CD8-positive, alpha-beta memory T cell (primary cell): ENCODE measurements around the gene ACP2. TPM values are rescaled to one million over a fixed set of nuclear protein-coding genes. Genes with fewer than 3 reads are reported as not detected.

ENCODE experiments used
- CTCF ChIA-PET: fragments of 350-600 bp; sonication (Branson Sonifier 250); formaldehyde crosslinking; loops from one replicate; lab custom pipeline; 2021; ENCODE audit warnings: antibody characterized with exemption; lab: Charles Lee
- POLR2A ChIA-PET: fragments of 350-600 bp; sonication (Branson Sonifier 250); formaldehyde crosslinking; loops from one replicate; lab custom pipeline; 2021; ENCODE audit warnings: antibody characterized with exemption; lab: Charles Lee
- DNase-seq, 5 donors: peaks; one replicate each; pipeline versions ENCODE4 v3.0.0 to v3.0.0-alpha.2; 2020 to 2022; ENCODE audit warnings: mixed read lengths in 1 of 5
- H3K27ac ChIP-seq: one replicate; pipeline ENCODE4 v1.7.0; 2013; ENCODE audit warnings: low read depth, mild to moderate bottlenecking, low read length, moderate library complexity
- H3K27me3 ChIP-seq: 2 replicates; pipeline ENCODE4 v1.7.0; 2013; ENCODE audit warnings: low read length, mild to moderate bottlenecking; ENCODE audit not compliant: insufficient read depth, poor library complexity, severe bottlenecking
- H3K36me3 ChIP-seq: 2 replicates; pipeline ENCODE4 v1.7.0; 2013; ENCODE audit warnings: mild to moderate bottlenecking, low read length, moderate library complexity; ENCODE audit not compliant: insufficient read depth
- H3K4me1 ChIP-seq: 2 replicates; pipeline ENCODE4 v1.7.0; 2013; ENCODE audit warnings: mild to moderate bottlenecking, low read length, moderate library complexity; ENCODE audit not compliant: insufficient read depth
- H3K4me3 ChIP-seq: 2 replicates; pipeline ENCODE4 v1.7.0; 2013; ENCODE audit warnings: mild to moderate bottlenecking, low read length
- H3K9me3 ChIP-seq: 2 replicates; pipeline ENCODE4 v1.7.0; 2013; ENCODE audit warnings: mild to moderate bottlenecking, low read length
- H3K27ac Mint-ChIP-seq, 8 donors: one replicate each; pipeline ENCODE4 v1.8.0; 2020 to 2021; ENCODE audit warnings: mixed read lengths in 8 of 8, mild to moderate bottlenecking in 6 of 8, inconsistent platforms in 3 of 8, moderate library complexity in 3 of 8
- H3K27me3 Mint-ChIP-seq, 2 donors: one replicate each; pipeline ENCODE4 v1.8.0; 2020 to 2021; ENCODE audit warnings: mixed read lengths in 2 of 2, mild to moderate bottlenecking in 1 of 2, moderate library complexity in 1 of 2
- H3K36me3 Mint-ChIP-seq, 3 donors: one replicate each; pipeline ENCODE4 v1.8.0; 2020 to 2021; ENCODE audit warnings: mixed read lengths in 3 of 3, inconsistent platforms in 1 of 3, mild to moderate bottlenecking in 1 of 3
- H3K4me1 Mint-ChIP-seq, 3 donors: one replicate each; pipeline ENCODE4 v1.8.0; 2020 to 2021; ENCODE audit warnings: mixed read lengths in 3 of 3, inconsistent platforms in 1 of 3, mild to moderate bottlenecking in 1 of 3
- H3K4me3 Mint-ChIP-seq, 7 donors: one replicate each; pipeline ENCODE4 v1.8.0; 2020 to 2021; ENCODE audit warnings: mixed read lengths in 7 of 7, mild to moderate bottlenecking in 6 of 7, moderate library complexity in 4 of 7, inconsistent platforms in 2 of 7
- H3K9me3 Mint-ChIP-seq, 5 donors: one replicate each; pipeline ENCODE4 v1.8.0; 2020 to 2022; ENCODE audit warnings: mixed read lengths in 5 of 5, mild to moderate bottlenecking in 3 of 5, moderate library complexity in 2 of 5, inconsistent platforms in 1 of 5
- polyA plus RNA-seq: library from polyadenylated mRNA; unstranded; fragments of 300-500 nt; fragmentation: Illumina TruSeq; gene quantifications from one replicate; pipeline ENCODE4 v1.2.3, GENCODE V29; 2021
- total RNA-seq, 2 experiments: library from RNA; stranded (reverse); gene quantifications; one replicate each; pipeline ENCODE4 v1.2.3, GENCODE V29; 2021

The ACP2 gene
- total and polyA plus RNA-seq, 3 experiments from 2014 or later: 14.6 to 24.5 (median 24.1) TPM

GRCh38 chr11:47257517-47258316, 9.1 kb upstream of the ACP2 start, which contains the start of gene NR1H3:
Gene NR1H3 (plus strand): TSS chr11:47257996. CDS start chr11:47259217, 1,221 bp downstream.
- no peaks in the 10 kb centered on the region for H3K9me3 ChIP-seq
- no peak within 1 kb of the TSS for H3K27ac Mint-ChIP-seq
- H3K27me3 ChIP-seq: no peaks in the 10 kb centered on the region
- CTCF ChIA-PET: interaction anchor here (1.5 to 2.3 kb wide), 3 partner anchors 10 to 14 kb away, joined by 4 to 9 read pairs (median 7); partner anchors contain the start of gene ACP2
- no peaks in the 10 kb centered on the region for H3K36me3 Mint-ChIP-seq
- POLR2A ChIA-PET: no interaction called here
- H3K4me1 Mint-ChIP-seq: peaks cover 0 to 8% (median 2%) of the 10 kb centered on the region in 3 donors
- no peak within 1 kb of the TSS for H3K4me3 Mint-ChIP-seq
- H3K4me1 ChIP-seq: peaks cover 8% of the 10 kb centered on the region
- H3K4me3 ChIP-seq: no peak within 1 kb of the TSS
- H3K27ac ChIP-seq: peak within 1 kb of the TSS; percentile 38
- peak in 1 of 5 donors; percentile 33 for DNase-seq
- no peaks in the 10 kb centered on the region for H3K27me3 Mint-ChIP-seq
- H3K9me3 Mint-ChIP-seq: no peaks in the 10 kb centered on the region
- no peaks in the 10 kb centered on the region for H3K36me3 ChIP-seq

DNA sequence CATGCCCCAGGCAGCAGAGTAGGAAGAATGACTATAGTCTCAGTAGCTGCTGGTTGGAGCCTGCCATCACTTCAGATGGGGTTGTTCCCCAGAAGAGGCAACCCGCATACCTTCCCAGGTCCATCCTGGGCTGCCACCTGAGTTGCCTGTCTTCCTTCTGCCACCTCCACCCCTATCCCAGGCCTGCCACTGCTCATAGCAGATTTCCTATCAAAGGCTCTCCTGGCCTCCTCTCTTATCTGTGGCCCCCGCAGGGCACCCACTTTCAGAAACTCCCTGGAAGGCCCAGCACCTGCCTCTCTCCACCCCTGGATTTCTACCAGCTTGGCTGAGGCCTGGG, 8.5 kb upstream of the ACP2 start:
- Mint-ChIP-seq H3K4me3 (no peak overlapping the region), H3K27ac (no peak overlapping the region), H3K27me3 (no peaks in the 10 kb centered on the region), H3K4me1 (peaks cover 0 to 8% (median 2%) of the 10 kb centered on the region in 3 donors), H3K36me3 (no peaks in the 10 kb centered on the region), H3K9me3 (no peaks in the 10 kb centered on the region)
- CTCF ChIA-PET: interaction anchor here (1.5 kb wide), 1 partner anchor 11 kb away, joined by 4 read pairs; no protein-coding TSS in a partner anchor
- POLR2A ChIA-PET: no interaction called here
- Histone ChIP-seq H3K4me1 (peaks cover 8% of the 10 kb centered on the region), H3K9me3 (no peaks in the 10 kb centered on the region), H3K36me3 (no peaks in the 10 kb centered on the region), H3K27ac (peak overlapping the region; percentile 38), H3K27me3 (no peaks in the 10 kb centered on the region), H3K4me3 (no peak overlapping the region)
- no peak for DNase-seq

GRCh38 chr11:47256374-47256773, 7.8 kb upstream of the ACP2 start:
- H3K9me3 Mint-ChIP-seq: no peaks in the 10 kb centered on the region
- no peak overlapping the region for H3K4me3 ChIP-seq
- DNase-seq: no peak
- H3K36me3 ChIP-seq: no peaks in the 10 kb centered on the region
- H3K27me3 ChIP-seq: no peaks in the 10 kb centered on the region
- CTCF ChIA-PET: interaction anchor here (1.5 kb wide), 1 partner anchor 12 kb away, joined by 4 read pairs; no protein-coding TSS in a partner anchor
- H3K9me3 ChIP-seq: no peaks in the 10 kb centered on the region
- no peak overlapping the region for H3K27ac ChIP-seq
- POLR2A ChIA-PET: no interaction called here
- H3K27ac Mint-ChIP-seq: no peak overlapping the region
- H3K36me3 Mint-ChIP-seq: no peaks in the 10 kb centered on the region
- H3K4me1 Mint-ChIP-seq: peaks cover 0 to 8% (median 2%) of the 10 kb centered on the region in 3 donors
- no peak overlapping the region for H3K4me3 Mint-ChIP-seq
- H3K27me3 Mint-ChIP-seq: no peaks in the 10 kb centered on the region
- H3K4me1 ChIP-seq: peaks cover 8% of the 10 kb centered on the region

DNA sequence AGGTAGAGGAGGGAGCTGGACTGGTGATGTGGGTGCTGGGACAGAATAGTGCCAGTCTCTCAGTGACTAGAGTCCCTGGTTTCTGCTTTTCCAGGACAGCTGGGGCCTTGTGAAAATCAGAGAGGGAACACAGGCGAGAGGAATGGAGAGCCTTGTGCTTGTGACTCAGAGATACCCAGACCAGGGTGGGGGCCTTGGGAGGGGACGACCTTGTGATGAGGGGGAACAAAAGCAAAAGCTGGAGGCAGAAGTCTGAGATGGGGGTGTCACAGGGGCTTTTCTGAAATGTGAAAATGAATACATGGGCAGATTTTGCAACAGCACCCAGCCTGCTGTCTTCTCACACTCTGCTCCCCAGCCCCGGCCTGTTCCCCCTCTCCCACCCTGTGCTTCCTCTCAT, 5.8 kb upstream of the ACP2 start:
- CTCF ChIA-PET: interaction anchor here (0.7 kb wide), 1 partner anchor 12 kb away, joined by 3 read pairs; no protein-coding TSS in a partner anchor
- peak overlapping the region in 1 of 7 donors; percentile 41 for H3K4me3 Mint-ChIP-seq
- H3K4me3 ChIP-seq: no peak overlapping the region
- POLR2A ChIA-PET: no interaction called here
- H3K27ac ChIP-seq: no peak overlapping the region
- peaks cover 5% of the 10 kb centered on the region for H3K4me1 ChIP-seq
- H3K27ac Mint-ChIP-seq: no peak overlapping the region
- no peaks in the 10 kb centered on the region for H3K36me3 Mint-ChIP-seq
- peak in 1 of 5 donors; percentile 18 for DNase-seq
- peaks cover 2 to 14% (median 4%) of the 10 kb centered on the region in 3 donors for H3K4me1 Mint-ChIP-seq
- no peaks in the 10 kb centered on the region for H3K27me3 Mint-ChIP-seq
- H3K9me3 Mint-ChIP-seq: no peaks in the 10 kb centered on the region
- no peaks in the 10 kb centered on the region for H3K9me3 ChIP-seq
- H3K36me3 ChIP-seq: no peaks in the 10 kb centered on the region
- no peaks in the 10 kb centered on the region for H3K27me3 ChIP-seq

DNA sequence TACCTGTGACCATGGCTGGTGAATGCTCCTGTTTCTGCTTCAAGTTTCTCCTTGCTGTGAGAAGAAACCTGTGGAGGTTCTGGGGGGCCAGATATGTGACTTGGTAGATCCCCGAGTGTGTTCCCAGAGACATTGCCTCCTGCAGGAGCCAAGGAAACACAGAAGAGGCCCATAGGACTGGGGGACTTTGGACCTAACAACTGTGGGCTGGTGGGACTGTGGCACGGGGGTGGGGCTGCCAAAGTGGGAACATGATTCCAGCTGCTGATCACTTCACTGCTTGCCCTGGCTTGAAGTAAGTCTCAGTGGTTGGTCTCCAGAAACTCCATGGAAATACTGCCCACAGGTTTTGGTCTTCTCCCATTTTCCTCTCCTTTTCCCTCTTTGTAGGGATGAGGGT, 5.0 kb upstream of the ACP2 start:
- ChIA-PET CTCF (interaction anchor here (0.7 kb wide), 1 partner anchor 13 kb away, joined by 3 read pairs; no protein-coding TSS in a partner anchor), POLR2A (no interaction called here)
- Histone ChIP-seq H3K4me3 (no peak overlapping the region), H3K9me3 (no peaks in the 10 kb centered on the region), H3K4me1 (peaks cover 7% of the 10 kb centered on the region), H3K27ac (no peak overlapping the region), H3K36me3 (no peaks in the 10 kb centered on the region), H3K27me3 (no peaks in the 10 kb centered on the region)
- DNase-seq: no peak
- Mint-ChIP-seq H3K36me3 (peaks cover 0 to 2% (median 0%) of the 10 kb centered on the region in 3 donors), H3K27me3 (no peaks in the 10 kb centered on the region), H3K4me3 (no peak overlapping the region), H3K9me3 (no peaks in the 10 kb centered on the region), H3K27ac (peak overlapping the region in 2 of 8 donors; percentile 40 to 63), H3K4me1 (peaks cover 8 to 17% (median 10%) of the 10 kb centered on the region in 3 donors)

GRCh38 chr11:47251751-47252150, 3.1 kb upstream of the ACP2 start:
- ChIA-PET CTCF (no interaction called here), POLR2A (no interaction called here)
- H3K4me3 Mint-ChIP-seq: peak overlapping the region in 1 of 7 donors; percentile 66
- no peak overlapping the region for H3K27ac ChIP-seq
- H3K27me3 Mint-ChIP-seq: no peaks in the 10 kb centered on the region
- no peaks in the 10 kb centered on the region for H3K9me3 Mint-ChIP-seq
- H3K27me3 ChIP-seq: no peaks in the 10 kb centered on the region
- no peak overlapping the region for H3K4me3 ChIP-seq
- no peaks in the 10 kb centered on the region for H3K36me3 ChIP-seq
- peaks cover 23 to 32% (median 27%) of the 10 kb centered on the region in 3 donors for H3K4me1 Mint-ChIP-seq
- H3K4me1 ChIP-seq: peaks cover 23% of the 10 kb centered on the region
- peaks cover 0 to 10% (median 0%) of the 10 kb centered on the region in 3 donors for H3K36me3 Mint-ChIP-seq
- no peaks in the 10 kb centered on the region for H3K9me3 ChIP-seq
- DNase-seq: no peak
- no peak overlapping the region for H3K27ac Mint-ChIP-seq

- no peaks in the 10 kb centered on the region for H3K27me3 ChIP-seq
- DNase-seq: peak in 1 of 5 donors; percentile 13
- H3K9me3 ChIP-seq: no peaks in the 10 kb centered on the region
- Mint-ChIP-seq H3K4me3 (peak overlapping the region; percentile 95 to 99 (median 96)), H3K9me3 (no peaks in the 10 kb centered on the region), H3K27ac (peak overlapping the region; percentile 73 to 100 (median 98)), H3K36me3 (peaks cover 0 to 28% (median 0%) of the 10 kb centered on the region in 3 donors), H3K27me3 (no peaks in the 10 kb centered on the region), H3K4me1 (peaks cover 23 to 34% (median 28%) of the 10 kb centered on the region in 3 donors)
- H3K36me3 ChIP-seq: peaks cover 8% of the 10 kb centered on the region
- ChIA-PET CTCF (interaction anchor here (1.1 to 5.5 kb wide), 8 partner anchors 10 to 72 kb away, joined by 3 to 20 read pairs (median 7); partner anchors contain the start of genes ARFGAP2 and DDB2), POLR2A (interaction anchor here (0.5 to 1.9 kb wide), 6 partner anchors 10 to 520 kb away, joined by 3 to 31 read pairs (median 7); partner anchors contain the start of gene DDB2)
- H3K27ac ChIP-seq: peak overlapping the region; percentile 85
- H3K4me1 ChIP-seq: peaks cover 23% of the 10 kb centered on the region
- peak overlapping the region; percentile 86 for H3K4me3 ChIP-seq
These were observed 733 bp upstream of the ACP2 start for GRCh38 chr11:47249378-47249715.

- peak overlapping the region; percentile 95 to 99 (median 96) for H3K4me3 Mint-ChIP-seq
- CTCF ChIA-PET: interaction anchor here (0.7 to 5.5 kb wide), 19 partner anchors 9 to 313 kb away, joined by 3 to 20 read pairs (median 4); partner anchors contain the start of genes ARFGAP2, DDB2, NR1H3 and SLC39A13
- H3K27me3 Mint-ChIP-seq: no peaks in the 10 kb centered on the region
- no peaks in the 10 kb centered on the region for H3K9me3 Mint-ChIP-seq
- Histone ChIP-seq H3K4me1 (peaks cover 23% of the 10 kb centered on the region), H3K9me3 (no peaks in the 10 kb centered on the region), H3K4me3 (peak overlapping the region; percentile 86), H3K27ac (peak overlapping the region; percentile 85), H3K36me3 (peaks cover 11% of the 10 kb centered on the region), H3K27me3 (no peaks in the 10 kb centered on the region)
- no peak for DNase-seq
- POLR2A ChIA-PET: interaction anchor here (0.6 to 1.9 kb wide), 9 partner anchors 11 to 178 kb away, joined by 3 to 31 read pairs (median 6); partner anchors contain the start of genes DDB2 and PSMC3
- peak overlapping the region; percentile 73 to 100 (median 98) for H3K27ac Mint-ChIP-seq
- peaks cover 0 to 37% (median 0%) of the 10 kb centered on the region in 3 donors for H3K36me3 Mint-ChIP-seq
- peaks cover 23 to 34% (median 28%) of the 10 kb centered on the region in 3 donors for H3K4me1 Mint-ChIP-seq
These were observed 330 bp downstream of the ACP2 start for GRCh38 chr11:47248304-47248663.
